Measurements from ENCODE around the gene HOXB3.

The HOXB3 gene

GRCh38 chr17:48582750-48583069, 7.3 kb downstream of the HOXB3 start:
- no peak for DNase-seq

DNA sequence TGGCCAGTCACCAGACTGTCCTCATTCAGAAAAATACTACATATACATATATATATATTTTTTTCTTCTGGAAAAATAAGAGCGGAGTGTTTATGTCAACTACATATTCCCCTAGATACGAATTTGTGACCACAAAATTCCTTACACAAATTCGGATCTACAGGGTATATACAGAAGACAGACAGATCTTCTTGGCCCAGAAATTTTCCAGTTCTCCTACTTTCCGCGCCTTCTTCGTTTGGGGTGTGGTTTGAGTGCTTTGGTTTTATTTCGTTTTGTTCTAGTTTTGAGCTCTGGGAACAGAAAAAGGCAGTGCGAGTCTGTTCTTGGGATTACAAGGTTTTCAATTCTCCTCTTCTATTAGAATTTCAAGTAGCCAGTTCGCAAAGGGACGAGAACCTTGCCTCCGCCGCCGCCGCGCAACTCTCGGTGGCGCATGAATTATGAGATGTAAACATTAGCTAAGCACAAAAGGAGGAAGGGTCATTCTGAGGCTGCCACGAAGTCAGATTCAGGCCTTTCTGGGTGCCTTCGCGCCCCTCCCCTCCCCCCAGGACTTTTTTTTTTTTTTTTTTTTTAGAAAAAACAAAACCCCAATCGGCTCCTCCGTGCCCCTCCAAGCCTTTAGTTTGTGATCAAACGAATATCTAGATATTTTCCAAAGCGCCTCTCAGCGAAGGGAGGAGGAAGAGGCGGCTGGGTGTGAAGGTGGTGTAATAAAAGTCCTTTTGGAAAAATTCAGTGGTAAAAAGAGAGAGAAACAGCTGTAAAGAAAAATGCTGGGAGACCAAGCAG, 10.1 kb downstream of the HOXB3 start:
- DNase-seq: no peak

- no peak for DNase-seq
Observed at GRCh38 chr17:48579471-48579759, 10.6 kb downstream of the HOXB3 start.

- DNase-seq: no peak
Observed at GRCh38 chr17:48578616-48579470, 11.2 kb downstream of the HOXB3 start.

GRCh38 chr17:48577946-48578615, 12.0 kb downstream of the HOXB3 start, which contains the start of gene HOXB4:
Gene HOXB4, minus strand, starts transcription at chr17:48578350. Its CDS starts 31 bp downstream, at chr17:48578319.
- no peak for DNase-seq

GRCh38 chr17:48577330-48577945, 12.6 kb downstream of the HOXB3 start:
- DNase-seq: no peak

DNA sequence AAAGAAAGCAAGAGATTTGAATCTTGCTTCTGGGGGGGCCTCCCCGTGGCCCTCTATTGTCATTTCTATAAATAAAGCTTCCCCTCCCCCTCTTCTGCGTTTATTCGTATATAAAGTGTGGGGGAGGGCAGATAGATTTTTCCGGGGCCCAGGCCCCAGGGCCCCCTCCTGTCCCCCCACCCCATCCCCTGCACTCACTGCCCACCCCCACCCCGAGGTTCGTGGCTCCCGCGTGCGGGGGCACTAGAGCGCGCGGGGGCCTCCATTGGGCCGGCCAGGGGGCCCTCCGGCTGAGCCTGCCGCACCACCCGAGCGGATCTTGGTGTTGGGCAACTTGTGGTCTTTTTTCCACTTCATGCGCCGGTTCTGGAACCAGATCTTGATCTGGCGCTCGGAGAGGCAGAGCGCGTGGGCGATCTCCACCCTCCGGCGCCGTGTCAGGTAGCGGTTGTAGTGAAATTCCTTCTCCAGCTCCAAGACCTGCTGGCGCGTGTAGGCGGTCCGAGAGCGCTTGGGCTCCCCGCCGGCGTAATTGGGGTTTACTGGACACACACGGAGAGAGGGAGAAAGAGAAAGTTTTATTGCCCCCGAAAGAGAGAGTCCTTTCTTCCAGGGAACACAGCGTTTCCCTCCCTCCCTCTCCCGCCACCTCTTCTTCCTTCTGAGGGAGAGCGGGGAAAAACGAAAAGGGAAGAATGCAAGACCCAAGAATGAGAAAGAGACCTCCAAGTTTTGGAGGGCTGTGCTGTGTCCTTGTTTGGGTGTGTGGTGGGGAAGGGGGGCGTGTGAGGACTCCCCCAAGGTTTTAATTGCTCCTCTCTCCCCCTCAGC, 13.3 kb downstream of the HOXB3 start:
- no peak for DNase-seq

- no peak for DNase-seq
Observed at GRCh38 chr17:48575673-48576478, 14.2 kb downstream of the HOXB3 start.

DNA sequence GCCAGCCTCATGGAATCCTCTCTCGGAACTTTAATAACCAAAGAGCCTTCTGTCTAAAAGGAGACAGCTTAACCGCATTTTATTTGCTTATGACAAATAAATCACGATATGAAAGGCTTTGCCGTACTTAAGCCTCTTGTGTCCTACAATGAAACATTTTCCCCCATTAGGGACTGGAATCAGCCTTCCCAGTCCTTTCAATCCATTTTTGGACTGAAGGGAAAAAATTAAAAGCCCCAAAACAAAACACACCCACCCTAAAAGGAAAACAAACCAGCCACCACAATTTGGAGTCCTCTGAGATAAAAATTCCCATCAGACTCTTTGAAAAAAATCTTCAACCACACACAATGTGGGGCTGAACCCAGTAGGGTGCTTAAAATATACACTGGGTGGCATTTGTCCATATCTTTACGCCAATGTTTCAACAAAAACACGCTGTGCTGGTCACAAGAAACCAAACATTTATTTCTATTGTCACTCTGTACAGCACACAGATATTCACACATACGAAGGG, 14.9 kb downstream of the HOXB3 start:
- DNase-seq: no peak

GRCh38 chr17:48574505-48575065, 15.5 kb downstream of the HOXB3 start:
- no peak for DNase-seq

- DNase-seq: no peak
Observed at GRCh38 chr17:48571826-48572417, 18.1 kb downstream of the HOXB3 start.

DNA sequence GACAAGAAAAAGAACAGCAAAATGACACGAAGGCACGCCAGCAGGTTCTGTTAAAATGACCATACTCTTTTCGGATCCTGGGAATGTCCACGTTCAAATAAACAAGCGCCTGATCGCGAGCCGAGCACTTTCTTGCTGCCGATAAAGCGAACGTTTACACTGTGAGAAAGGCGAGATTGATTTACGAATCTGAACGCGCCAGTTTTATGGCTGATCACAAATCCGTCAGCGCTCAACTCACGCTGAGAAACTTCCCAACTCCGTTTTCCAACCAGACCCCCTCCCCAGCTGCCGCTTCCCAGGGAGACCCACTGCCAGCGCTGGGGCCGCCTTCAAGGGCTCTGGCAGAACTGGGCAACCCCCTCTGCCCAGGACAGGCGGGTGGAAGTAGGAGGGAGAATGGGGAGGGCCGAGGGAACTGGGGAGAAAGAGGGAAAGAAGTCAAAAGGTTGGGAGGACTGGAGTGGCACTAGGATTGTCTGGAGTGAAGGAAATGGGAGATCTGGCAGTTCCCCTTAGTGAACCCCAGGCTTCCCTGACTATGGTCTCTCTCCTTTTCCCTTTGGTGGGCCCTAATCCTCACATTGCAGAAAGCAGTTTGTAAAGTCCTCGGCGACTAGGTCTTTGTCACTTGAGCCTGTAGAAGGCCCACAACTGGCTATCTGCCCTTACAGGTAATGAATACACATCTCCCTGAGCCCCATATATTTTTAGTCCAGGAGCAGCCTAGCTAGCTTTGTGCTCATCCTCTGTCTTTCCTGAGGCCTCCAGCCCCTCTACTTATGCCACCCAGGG, 18.8 kb downstream of the HOXB3 start:
- no peak for DNase-seq

DNA sequence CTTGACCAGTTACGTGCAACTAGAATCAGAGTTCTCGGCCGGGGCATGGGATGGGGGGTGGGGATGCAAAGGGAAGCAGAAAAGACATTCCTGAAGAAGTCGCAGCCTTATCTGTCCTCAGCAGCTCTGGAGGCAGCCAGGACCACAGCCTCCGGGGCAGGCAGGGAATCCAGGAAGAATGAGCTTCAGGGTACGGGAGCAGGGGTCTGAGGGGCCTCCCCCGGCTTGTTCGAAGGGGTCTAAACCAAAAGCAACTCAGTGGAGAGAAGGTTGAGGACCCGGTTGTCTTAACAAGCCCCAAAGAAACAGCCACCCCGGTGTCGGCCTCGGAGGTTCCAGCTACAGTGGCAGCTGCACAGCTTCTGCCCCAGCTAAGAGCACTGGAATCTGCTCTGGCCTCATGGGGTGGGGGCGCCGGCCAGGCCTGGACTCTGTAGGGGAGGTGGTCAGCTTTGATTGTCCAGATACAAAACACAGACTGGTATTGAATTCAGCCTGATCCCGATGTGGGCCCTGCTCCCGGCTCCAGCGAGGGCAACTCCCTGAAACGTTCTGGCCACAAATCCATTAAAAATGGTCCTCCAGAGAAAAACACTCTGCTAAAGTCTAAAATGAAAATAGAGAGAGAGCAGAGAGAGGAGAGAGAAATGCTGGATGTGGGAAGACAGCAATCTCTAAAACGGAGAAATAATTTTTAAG, 19.6 kb downstream of the HOXB3 start:
- DNase-seq: no peak

DNA sequence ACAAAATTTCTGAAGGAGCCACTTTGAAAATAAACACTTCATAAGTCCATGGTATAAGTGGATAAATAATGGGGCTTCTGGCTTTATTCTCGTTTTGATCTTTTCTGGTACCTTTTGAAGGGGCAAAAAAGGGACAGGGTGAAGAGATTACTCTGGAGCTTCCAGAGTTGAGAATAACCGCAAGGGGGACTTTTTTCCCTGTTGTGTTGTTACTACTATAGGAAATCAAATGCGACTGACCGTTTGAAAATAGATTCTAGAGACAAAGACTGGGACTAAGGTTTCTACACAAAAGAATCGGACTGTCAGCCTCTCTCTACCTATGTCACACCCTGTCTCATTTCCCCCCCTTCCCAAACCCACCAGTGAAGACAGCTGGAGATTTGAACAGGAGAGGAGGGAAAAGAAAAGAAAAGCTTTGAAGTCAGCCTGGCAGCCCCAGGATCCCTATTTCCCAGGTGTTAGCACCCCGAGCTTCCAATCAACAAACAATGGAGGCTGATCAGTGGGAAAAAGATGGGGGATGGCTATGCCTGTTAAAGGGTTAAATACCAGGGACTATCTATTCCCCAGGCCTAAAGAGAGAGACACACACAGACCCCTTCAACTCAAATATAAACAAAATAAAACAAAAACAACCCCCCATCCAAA, 20.2 kb downstream of the HOXB3 start:
- no peak for DNase-seq

DNA sequence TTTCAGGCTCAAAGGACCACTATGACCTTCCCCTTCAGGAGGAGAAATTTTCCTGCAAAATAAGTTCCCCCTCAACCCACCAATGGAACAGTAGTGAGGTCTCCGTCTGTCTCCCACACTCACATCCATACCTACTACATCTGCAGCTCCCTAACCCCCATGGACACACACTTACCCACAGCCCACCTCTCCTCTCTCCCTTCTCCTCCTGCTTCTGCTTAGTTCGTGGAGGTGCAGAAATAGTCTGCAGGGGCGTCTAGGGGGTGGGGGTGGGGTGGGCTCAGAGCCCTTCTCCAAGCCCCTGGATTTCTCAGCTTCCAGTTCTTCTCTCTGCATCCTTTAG, 20.8 kb downstream of the HOXB3 start:
- no peak for DNase-seq

- DNase-seq: no peak
Observed at GRCh38 chr17:48568499-48569239, 21.4 kb downstream of the HOXB3 start.

DNA sequence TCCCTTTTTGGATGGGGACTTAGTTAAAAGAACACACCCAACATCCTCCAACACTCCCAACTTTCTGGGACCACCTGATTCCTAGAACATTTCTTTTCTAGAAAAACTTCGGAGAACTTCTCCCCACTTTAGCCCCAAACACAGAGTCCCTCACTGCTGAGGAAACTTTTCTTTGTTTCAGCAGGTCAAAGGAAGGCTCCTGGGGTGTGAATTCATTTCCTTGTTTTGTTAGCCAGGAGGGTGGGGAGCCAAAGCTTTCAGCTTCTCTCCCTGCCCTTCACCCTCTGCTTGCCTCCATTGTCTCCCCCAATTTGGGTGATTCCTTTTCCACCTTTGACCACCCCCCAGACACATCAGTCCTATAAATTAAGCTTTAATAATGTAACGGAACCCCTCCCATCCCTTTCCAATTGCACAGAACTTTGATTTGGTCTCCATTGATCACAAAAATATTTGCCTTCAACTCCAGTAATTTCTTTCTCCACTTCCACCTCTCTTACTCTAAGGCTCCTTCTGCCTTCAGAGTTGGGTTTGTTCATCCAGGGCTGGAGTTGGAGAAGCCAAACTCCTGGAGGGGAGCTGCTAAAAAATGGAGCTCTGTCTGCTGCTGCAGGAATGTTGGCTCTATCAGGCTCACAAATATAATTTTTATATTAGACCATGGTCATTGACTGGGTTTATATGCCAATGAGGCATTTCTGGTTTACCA, 22.2 kb downstream of the HOXB3 start:
- no peak for DNase-seq
